ENCODE measurements around the gene RNF10.
"Not testable (repeated sequence)": the region's sequence is repeated elsewhere in the genome, so short reads cannot be mapped to it uniquely, and the experiment has no call there.

RNF10 gene

GRCh38 chr12:120617193-120617592, 83.0 kb downstream of the RNF10 start:
- DNase-seq (ENCODE audit: low spot score) = not testable (repeated sequence)

- DNase-seq (ENCODE audit: low spot score) = not testable (repeated sequence)
Measured at GRCh38 chr12:120617767-120618166, 83.6 kb downstream of the RNF10 start.

- no peak for DNase-seq (ENCODE audit: low spot score)
Measured at GRCh38 chr12:120618954-120619615, 84.9 kb downstream of the RNF10 start.

- DNase-seq (ENCODE audit: low spot score) = no peak
Measured at GRCh38 chr12:120620624-120621023, 86.5 kb downstream of the RNF10 start.

- no peak for DNase-seq (ENCODE audit: low spot score)
Measured at GRCh38 chr12:120625557-120626419, 91.6 kb downstream of the RNF10 start.

Data from AG08395 (cell line).